Upper lobe of left lung (tissue), 4 donors: ENCODE measurements around the gene SUFU.

ENCODE experiments used
- POLR2A ChIP-seq, 4 donors: fragments of 450-650 bp; IDR thresholded peaks; one replicate each; pipeline ENCODE4 v1.5.1; 2016 to 2017; ENCODE audit warnings: antibody characterized with exemption in 4 of 4, mild to moderate bottlenecking in 2 of 4
- TF ChIP-seq, protein P1 (sequence below), 6 experiments: fragments of 450-650 bp in 4 of 6; fragments of 200-600 bp in 2 of 6; sonication (generic) in 2 of 6; IDR thresholded peaks; one replicate each; pipeline ENCODE4 v1.5.1; 2016 to 2019; ENCODE audit warnings: antibody characterized with exemption in 6 of 6

DNA sequence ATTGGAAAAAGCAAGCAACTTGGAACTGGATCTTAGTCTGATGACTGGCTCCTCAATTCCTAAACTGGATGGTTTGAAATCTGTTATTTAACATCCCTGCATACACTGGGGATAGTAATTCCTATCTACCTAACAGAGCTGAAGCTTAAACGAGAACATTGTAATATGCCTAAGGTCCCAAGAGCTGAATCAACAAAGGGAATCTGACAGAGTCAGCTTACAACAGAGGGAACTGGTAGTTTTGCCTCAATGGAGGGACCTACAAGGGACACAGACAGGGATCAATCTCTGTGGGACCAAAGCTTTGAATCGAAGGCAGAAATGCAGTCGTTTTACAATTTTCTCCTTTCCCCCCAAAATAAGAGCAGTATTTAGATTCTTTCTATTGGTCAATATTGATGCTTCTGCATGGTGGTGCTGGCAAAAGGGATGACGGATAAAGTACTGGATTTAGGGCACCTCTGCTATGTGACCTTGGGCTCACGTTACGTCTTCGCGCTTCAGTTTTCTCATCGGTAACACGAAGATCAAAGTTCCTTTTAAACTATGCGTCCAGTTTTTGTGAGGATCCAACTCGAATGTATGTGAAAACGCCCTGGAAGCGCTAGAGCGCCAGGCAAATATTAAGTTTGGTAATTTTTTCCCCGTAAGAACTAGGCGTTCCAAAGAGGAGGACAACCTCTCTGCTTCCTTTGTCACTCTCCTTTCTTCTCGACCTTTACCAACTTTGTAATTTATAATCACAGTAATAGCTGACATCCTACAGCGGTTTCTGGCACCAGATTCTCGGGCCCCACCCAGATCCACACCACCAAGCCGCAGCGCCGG, 2.4 kb upstream of the SUFU start:
- TF ChIP-seq POLR2A (IDR thresholded peaks at IDR 0.05) = no peak
- TF ChIP-seq, protein P1, sequence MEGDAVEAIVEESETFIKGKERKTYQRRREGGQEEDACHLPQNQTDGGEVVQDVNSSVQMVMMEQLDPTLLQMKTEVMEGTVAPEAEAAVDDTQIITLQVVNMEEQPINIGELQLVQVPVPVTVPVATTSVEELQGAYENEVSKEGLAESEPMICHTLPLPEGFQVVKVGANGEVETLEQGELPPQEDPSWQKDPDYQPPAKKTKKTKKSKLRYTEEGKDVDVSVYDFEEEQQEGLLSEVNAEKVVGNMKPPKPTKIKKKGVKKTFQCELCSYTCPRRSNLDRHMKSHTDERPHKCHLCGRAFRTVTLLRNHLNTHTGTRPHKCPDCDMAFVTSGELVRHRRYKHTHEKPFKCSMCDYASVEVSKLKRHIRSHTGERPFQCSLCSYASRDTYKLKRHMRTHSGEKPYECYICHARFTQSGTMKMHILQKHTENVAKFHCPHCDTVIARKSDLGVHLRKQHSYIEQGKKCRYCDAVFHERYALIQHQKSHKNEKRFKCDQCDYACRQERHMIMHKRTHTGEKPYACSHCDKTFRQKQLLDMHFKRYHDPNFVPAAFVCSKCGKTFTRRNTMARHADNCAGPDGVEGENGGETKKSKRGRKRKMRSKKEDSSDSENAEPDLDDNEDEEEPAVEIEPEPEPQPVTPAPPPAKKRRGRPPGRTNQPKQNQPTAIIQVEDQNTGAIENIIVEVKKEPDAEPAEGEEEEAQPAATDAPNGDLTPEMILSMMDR (IDR thresholded peaks at IDR 0.05) = no peak
